NCI-H2227 (cell line): ENCODE data around the gene CD9.

Experiments used
- DNase-seq: peaks from one replicate; lab custom pipeline; 2025; ENCODE audit not compliant: unreplicated experiment; lab: John Stamatoyannopoulos, UW

The CD9 gene

DNA sequence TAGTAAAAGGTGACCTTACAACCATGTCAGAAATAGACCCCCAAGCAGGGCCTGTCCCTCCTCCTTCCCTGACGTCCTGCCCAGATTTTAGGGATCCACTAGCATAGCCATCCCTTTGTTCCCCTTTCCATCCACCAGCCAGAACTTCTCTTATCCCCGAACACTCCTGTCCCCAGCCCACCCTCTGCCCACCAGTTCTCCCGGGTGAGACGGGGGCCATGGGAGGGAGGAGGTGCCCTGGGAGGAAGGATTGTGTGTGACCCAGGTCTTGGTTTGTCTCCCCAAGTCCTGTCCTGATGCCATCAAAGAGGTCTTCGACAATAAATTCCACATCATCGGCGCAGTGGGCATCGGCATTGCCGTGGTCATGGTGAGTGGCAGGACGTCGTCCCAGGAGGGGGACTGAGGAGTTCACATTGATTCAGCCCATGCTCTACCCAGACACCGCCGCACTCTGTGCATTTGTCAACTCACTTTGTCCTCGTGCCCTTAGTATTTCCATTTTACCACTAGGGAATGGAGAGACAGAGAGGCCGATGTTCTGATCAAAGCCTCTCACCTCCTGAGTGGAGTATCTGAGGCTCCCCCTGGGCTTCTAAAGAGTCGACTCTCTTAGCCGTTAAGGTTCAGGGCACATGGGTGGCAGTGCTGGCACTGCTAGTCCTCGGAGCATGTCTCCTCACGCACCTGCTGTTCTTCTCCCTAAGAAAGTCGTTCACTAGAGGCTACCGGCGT is 35.9 kb downstream of the CD9 start:
- DNase-seq: no peak

DNA sequence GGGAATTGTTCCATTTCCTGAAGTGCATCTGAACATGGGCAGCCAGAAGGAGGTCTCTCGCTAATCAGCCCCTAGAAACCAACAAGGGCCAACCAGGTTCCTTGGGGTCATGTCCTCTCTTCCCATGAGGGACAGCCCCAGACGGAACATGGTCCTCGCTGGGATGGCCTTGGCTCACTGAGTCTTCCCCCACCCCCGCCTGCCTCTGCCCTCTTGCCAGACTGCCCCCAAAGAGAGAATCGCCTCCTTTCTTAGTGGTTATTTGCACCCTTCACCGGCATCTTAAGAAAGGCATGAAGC is 36.4 kb downstream of the CD9 start:
- DNase-seq: no peak

DNA sequence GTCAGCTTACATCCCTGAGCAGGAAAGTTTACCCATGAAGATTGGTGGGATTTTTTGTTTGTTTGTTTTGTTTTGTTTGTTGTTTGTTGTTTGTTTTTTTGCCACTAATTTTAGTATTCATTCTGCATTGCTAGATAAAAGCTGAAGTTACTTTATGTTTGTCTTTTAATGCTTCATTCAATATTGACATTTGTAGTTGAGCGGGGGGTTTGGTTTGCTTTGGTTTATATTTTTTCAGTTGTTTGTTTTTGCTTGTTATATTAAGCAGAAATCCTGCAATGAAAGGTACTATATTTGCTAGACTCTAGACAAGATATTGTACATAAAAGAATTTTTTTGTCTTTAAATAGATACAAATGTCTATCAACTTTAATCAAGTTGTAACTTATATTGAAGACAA is 37.6 kb downstream of the CD9 start:
- DNase-seq: no peak

DNA sequence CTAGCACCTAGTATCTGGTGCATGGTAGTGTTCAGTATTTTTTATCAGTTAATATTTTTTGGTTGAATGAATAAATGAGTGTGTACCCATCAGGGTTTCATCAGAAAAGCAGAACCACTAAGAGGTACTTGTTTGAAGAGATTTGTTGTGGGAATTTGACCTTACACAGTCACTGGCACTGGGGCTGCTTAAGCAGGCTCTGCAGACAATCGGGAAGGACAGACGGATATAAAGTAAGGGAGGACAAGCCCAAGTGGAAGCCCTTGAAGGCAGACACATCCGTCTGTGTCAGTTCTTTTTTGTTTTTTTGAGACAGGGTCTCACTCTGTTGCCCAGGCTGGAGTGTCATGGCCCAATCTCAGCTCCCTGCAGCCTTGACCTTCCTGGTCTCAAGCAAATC is 38.7 kb downstream of the CD9 start:
- no peak for DNase-seq

DNA sequence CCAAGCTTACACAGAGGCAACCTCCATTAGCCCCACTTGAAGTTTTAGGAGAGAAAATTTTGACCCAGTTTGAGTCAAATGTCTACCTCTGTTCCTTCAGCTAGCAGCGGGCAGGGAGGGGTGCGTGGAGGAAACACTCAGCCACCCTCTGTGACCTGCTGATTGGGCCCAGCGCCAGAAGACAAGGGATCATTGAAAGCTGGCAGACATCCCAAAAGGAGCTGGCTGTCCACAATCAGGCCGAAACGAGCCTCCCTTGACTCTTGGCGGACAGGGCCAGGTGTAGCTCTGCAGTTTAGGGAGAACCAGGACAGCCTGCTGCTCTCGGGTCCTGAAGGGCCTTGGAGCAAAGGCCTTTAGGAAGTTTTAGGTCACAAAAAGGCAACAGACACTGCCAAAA is 41.3 kb downstream of the CD9 start:
- no peak for DNase-seq

DNA sequence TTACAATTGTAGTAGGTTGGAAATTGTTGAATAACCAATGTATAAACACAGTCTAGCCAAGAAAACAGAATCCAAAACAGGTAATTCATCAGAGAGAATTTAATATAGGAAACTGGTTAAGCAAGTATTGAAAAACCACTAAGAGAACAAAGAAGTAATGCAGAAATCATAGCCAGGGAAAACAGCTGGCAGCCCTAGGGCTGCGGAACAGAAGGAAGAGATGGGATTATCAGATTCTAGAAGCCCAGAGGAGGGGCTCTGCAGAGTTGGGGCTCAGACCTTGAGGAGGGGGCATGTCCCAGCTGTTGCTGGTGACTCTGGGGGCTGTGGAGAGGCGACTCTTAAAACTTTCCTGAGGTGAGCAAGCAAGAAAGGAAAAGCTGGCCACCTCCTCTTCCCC is 49.4 kb downstream of the CD9 start:
- no peak for DNase-seq

DNA sequence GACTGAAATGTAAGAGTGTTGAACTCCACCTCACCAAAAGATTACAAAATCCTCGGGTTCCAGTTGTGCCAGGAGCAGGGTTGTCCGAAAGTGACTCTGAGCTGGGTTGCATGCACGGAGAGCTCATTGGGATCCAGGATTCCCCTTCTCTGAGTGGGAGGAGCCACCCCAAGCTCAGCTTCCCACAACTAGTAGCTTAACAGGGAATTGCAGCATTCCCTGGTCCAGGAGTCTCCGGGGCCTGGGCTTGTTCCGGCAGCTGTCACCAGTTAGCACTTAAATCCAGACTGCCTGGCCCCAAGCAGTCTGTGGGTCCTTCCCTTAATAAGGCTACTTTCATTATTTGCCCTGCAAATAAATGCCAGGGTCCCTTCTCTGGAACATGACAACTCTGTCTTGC is 50.1 kb downstream of the CD9 start:
- DNase-seq: no peak

DNA sequence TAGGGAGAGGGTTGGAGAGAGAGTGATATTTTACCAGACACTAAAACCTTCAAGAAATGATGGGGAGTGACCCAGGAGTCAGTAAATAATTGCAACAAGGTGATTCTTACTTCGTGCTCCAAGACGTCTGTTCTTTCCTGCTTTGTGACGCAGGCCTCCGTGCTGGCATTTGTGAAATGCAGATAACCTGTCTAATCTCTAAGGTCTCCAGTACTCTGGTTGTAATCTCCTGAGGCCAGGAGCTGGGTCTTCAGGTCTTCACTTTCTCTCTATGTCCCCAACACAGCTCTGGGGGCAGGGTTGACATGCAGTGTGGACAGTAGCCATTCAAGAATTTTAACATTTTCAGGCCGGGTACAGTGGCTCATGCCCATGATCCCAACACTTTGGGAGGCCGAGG is 53.1 kb downstream of the CD9 start:
- no peak for DNase-seq

DNA sequence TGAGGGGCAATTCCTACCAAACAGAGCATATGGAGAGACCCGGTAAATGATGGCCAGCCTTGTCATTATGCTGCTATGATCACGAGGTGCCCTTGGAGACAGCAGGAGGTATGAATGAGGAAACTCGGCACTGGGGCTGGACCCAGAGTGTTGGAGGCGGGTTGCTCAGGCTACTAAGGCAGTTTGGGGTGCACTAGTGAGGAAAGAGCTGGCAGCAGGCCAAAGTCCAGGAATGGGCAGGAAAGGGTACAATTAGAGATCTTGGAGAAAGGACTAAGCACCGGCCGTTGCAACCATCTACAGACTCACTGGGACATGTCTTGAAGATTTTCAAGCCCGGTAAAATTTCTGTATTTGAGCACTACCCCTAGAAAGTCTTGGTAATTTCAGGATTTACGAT is 54.3 kb downstream of the CD9 start:
- DNase-seq: no peak

DNA sequence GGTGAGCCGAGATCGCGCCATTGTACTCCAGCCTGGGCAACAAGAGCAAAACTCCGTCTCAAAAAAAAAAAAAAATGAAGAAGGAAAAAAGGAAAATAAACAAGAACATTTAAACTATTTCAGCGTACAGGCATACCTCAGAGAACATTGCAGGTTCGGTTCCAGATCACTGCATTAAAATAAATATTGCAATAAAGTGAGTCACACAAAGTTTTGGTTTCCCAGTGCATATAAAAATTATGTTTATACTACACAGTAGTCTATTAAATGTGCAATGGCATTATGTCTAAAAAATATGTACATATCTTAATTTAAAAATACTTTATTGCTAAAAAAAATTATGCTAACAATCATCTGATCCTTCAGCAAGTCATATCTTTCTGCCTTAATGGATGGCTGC is 56.8 kb downstream of the CD9 start:
- DNase-seq: no peak

DNA sequence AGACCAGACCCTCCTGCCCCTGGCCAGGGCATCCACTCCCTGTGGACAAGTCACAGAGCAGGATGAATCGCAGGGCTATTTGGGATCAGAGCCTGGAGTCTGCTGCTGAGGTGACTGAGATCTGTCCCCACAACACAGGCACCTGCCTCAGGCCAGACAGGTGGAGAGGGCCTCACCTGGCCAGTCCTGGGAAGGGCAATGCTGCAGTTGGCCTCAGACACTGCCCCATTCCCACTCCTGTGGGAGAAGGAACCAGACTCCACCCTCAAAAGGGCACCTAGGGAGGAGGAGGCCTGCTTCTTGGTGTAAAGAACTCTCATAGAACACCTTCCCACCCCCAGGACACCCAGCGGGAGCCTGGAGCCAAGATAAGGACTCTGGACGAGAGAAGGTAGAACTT is 62.0 kb downstream of the CD9 start:
- no peak for DNase-seq

DNA sequence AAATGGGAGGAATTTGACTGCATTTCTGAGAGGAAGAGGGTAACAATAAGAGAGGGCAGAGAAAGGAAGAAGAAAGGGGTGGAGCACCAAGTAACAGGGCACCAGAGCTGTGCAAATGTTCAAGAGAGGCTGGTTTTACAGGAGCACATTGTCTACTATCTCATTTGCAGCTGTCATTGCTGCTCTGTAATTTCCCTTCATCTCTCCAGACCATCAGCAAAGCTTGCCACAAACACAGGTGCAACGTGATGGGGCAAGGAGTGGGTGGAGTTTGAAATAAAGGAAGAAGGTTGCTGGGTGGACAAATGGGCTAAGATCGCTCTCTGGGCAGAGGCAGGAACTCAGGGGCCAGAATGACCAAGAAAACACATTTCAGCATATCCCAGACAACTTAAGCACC is 62.4 kb downstream of the CD9 start:
- no peak for DNase-seq

DNA sequence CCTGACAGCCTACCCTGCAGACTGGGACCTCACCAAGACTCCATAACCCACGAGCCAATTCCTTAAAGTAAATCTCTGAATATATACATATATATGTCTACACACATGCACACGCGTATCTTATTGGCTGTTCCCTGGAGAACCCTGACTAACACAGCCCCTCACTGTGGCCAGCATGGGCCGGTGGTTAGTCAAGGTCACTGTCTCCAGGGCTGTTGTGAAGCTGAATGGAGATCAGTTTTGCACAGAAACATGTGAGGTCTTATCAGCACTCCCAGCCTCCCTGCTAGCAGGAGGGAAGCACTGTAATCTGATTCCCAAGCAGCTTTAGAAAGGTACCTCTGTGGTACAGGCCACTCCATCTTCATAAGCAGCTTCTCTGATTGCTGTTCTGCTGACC is 63.7 kb downstream of the CD9 start:
- DNase-seq: no peak

DNA sequence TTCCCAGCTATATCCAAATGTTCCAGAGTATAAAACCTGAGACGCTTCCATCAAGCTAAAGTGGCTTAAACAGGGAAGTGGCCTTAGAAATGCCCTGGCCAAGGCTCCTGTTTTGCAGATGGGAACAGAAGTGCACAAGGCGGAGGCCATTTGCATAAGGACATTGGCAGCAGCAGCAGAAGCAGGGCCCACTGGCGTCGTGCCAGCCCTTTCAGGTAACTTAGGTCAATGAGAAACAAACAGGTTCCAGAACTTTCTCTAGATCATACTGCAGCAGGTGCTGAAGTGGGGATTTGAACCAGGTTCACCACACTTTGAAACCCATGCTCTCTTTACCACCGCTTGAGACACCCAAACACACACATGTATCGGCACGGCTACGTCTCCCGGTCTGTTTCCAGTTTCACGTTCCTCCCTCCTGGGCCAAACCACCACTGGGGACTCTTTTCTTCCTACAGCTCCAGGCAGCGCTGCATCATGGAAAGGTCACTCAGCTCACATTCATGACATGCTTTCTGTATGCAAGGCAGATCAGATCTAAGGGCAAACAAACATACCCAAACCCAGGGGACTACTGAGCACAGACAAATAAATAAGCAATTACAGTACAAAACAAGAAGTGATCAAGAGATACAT is 64.3 kb downstream of the CD9 start:
- DNase-seq: no peak

DNA sequence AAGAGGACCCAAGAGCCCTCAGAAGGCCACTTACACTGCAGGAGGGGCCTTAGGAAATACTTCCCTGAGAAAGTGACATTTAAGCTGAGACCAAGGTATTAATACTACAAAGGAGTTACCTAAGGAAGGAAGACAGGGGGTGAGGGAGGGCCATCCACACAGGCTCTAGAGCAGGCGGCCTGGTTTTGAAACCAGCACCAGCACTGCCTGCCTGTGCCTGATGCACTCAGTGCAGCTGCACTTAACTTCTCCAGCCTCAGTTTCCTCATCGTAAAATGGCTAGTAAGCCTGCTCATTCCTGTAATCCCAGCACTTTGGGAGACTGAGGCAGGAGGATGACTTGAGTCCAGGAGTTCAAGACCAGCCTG is 64.8 kb downstream of the CD9 start:
- DNase-seq: no peak

DNA sequence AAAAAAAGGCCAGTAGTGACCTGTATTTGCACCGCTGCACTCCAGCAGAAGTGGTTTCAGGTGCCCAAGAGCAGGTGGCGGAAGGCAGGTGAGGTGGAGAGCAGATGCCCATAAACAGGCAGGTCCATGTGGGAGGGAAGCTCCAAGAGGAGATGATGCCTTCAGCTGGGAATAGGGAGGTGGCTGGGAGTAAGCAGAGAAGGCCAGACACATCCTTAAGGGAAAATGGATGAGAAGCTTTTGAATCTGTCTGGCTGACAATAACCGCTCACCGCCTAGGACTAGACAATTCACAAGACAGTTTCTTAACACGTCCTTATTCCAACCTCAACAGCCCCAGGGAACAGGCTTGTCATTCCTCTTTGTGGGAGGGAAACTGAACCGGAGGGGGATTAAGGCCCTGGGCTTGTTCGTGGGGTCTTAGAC is 66.4 kb downstream of the CD9 start:
- DNase-seq: no peak

DNA sequence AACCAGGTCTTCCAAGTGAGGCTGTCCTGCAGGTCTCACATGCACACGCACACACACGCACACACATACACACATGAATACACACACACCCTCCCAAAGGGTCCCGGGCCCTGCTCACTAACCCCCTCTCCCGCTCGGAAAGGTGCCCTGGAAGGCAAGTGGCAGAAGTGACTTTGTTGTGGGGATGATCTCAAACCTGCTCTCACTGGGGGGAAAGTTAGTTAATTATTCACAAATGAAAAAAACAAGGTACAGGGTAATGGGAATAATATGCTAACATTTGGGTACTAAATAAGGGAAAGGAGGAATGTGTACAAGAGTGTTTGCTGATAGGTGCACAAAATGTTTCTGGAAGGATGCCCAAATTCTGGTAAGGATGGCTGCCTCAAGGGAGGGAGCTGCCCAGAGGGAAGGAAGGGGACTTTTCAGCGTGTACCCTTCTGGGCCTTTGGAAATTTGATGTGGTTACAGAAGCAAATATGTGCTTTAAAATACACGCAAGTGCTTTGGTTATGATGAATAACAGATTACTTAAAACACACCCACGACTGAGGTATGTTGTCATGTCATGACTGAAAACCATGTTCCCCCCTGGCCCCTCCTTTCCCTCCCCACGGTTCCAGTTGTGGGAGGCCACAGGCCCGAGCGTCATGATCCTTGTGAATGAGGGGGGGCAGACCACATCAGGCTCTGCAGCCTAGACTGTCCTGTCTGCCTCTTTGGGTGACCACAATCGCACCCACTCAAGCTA is 66.9 kb downstream of the CD9 start:
- no peak for DNase-seq

DNA sequence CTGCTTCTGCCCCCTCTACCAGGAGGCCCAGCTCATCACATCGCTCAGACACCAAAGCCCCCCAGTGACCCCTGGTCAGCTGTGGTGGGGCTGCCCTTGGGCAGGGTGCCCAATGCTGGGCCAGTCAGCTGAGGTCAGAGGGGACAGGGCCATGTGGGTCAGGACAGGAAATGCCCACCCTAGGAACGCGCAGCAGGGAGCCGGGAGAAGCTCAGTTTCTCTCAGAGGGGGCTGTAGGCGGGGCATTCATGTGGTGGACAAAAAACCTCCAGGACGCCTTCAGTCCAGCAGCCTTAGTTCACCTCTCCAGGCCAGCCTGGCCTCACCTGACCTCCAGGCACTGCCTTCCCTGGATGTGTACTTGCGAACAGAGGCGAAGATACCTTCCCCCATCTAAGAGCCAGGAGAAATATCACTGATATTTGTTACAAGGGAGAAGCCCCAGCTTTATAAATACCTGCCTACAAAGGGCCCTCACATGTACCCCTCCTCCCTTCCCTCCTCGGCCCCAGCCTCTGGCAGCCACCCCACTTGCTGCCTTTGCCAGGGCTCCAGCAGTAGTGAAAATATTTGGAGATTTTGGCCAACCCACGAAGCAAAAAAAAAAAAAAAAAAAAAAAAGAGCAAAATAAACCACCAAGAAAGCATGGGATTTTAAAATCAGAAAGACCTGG is 68.4 kb downstream of the CD9 start:
- DNase-seq: no peak

DNA sequence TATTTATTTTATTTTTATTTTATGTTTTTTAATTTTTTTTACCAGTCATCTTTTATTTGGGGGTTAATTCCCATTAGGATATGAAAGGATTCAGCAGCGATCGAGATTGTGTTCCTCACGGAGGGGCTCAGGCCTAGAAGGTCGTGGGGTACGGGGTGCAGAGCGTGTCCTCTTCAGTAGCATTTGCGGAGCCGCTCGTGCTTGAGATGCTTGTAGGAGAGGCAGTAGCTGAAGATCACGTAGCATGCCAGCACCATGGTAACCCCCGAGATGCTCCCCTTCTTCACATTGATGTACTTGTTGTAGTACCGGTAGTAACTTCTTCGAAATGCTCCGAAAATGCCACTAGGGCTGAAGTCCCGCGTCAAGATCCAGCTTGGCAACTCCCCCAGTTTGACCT is 69.8 kb downstream of the CD9 start:
- no peak for DNase-seq

DNA sequence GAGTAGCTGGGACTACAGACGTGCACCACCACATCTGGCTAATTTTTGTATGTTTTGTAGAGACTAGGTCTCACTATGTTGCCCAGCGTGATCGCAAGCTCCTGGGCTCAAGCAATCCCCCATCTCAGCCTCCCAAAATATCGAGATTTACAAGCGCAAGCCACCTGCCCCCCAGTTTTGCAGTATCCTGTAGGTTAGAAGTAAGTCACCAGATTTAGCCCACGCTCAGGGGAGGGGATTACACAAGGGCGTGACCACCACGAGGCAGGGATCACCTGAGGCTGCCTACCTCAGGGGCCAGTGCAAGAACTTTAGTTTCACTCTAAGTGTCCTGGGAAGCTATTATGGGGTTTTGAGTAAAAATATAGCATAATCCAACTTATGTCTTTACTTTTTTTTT is 71.1 kb downstream of the CD9 start:
- DNase-seq: no peak

DNA sequence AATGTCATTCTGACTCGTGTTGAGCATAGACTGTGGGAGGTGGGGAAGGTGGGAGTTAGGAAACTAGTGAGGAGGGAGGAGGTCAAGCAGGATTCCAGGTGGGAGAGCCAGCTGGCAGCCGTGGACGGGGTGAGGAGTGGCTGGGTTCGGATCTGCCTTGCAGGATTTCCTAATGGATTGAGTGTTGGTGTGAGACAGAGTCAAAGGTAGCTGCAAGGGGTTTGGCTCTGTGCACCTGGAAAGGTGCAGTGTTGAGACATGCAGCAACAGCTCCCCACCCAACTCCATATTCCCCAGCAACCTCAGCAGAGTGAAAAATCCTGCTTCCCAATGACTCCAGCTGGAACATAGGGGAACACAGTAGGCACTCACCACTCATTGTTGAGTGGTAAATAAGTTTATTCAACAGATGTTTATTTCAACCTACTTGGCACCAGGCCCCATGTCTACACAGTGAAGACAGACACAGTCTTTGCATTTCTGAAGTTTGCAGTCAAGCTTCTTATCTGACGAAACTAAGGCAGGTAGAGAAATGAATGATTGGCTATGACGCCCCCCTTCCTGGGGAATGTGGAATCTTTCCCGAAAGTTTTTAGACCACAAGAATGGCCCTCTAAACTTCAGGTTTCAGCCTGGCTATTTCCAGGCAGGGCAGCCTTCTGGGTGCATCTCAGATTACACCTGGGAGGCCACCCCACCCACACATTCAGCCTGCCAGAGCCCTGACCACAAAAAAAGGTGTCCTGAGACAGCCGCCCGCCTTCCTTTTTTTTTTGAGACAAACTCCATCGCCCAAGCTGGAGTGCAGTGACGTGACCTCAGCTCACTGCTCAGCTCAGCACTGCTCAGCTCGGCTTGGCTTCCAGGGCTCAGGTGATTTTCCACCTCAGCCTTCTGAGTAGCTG is 72.4 kb downstream of the CD9 start:
- no peak for DNase-seq
